Stimulated activated CD4-positive, alpha-beta T cell treated with anti-CD3 and anti-CD28 coated beads, Interleukin-4, amount 100 ng/mL, for 48 hours (primary cell): ENCODE measurements around the gene SPATA13.
"Not testable (repeated sequence)": the region's sequence is repeated elsewhere in the genome, so short reads cannot be mapped to it uniquely, and the experiment has no call there.

Experiments used
- DNase-seq, 2 donors: peaks; one replicate each; pipeline ENCODE4 v3.0.0-alpha.2; 2020; ENCODE audit warnings: low read depth in 2 of 2

The SPATA13 gene

DNA sequence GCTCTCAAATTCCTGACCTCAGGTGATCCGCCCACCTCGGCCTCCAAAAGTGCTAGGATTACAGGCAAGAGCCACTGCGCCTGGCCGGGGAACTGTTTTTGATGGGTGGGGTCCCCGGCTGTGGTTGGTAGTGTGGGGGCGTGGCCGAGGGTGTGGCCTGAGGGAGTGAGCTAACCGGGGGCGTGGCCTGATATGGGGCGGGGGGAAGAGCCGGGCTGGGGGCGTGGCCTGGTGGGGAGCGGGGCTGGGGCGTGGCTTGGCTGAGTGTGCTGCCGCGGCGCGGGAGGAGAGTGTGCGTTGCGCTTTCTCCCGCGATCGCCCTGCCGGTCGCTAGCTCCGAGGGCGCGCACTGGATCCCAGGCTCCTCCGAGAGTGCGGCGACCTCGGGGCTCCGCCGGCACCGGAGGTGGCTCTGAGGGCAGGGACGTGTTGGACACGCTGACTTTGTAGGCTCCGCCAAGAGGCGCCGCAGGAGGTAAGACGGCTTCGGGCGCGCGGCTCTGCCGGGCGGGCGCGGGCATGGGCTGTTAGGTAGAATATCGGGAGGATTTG is at the start of gene SPATA13:
TSS of gene SPATA13 (plus strand) at position 263 of the 552 bp plus-strand sequence. CDS start 62,210 bp downstream, outside the sequence.
- DNase-seq, result peak; percentile 92 to 95

- DNase-seq, result no peak
Measured at GRCh38 chr13:24112791-24113190, 47.7 kb upstream of the SPATA13 start.

DNA sequence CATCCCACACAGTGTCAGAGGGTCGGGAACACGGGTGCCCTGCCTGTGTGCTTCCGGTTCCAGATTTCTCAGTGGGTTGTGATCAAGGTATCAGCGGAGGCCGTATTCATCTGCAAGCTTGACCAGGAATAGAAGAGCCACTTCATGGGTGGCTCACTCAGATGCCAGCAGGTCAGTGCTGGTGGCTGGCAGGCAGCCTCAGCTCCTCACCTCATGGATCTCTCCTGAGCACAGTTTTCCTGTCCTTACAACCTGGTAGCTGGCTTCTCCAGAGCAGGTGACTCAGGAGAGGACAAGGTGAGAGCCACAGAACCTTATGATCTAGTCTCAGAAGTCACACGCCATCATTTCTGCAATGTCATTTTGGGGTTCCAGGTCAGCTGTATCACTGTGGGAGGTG is 44.8 kb upstream of the SPATA13 start:
- no peak for DNase-seq

GRCh38 chr13:24116131-24116530 is 44.4 kb upstream of the SPATA13 start:
- no peak for DNase-seq

GRCh38 chr13:24118576-24118975 is 41.9 kb upstream of the SPATA13 start:
- DNase-seq, result no peak

GRCh38 chr13:24119626-24120508 is 40.7 kb upstream of the SPATA13 start:
- no peak for DNase-seq

GRCh38 chr13:24122045-24122444 is 38.5 kb upstream of the SPATA13 start:
- DNase-seq, result not testable (repeated sequence)

DNA sequence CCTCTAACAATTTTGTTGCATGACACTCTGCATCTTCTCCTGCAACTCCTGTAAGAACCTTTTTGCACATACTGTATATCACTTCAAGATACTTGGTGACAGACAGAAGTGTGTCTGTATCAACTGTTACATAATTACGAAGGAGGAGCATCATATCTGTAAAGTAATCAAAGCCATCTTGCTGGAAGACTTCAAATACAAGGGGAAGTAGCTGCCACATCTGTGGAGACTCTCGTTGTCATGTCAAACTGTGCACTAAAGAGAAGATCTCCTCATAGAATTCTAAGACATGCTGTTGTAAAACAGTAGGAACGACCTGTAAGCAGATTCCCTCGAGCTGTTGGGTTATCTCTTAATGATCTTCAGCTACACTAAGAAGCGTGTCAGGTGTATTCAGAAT is 38.0 kb upstream of the SPATA13 start:
- no peak for DNase-seq

GRCh38 chr13:24123761-24124160 is 36.8 kb upstream of the SPATA13 start:
- DNase-seq, result no peak

DNA sequence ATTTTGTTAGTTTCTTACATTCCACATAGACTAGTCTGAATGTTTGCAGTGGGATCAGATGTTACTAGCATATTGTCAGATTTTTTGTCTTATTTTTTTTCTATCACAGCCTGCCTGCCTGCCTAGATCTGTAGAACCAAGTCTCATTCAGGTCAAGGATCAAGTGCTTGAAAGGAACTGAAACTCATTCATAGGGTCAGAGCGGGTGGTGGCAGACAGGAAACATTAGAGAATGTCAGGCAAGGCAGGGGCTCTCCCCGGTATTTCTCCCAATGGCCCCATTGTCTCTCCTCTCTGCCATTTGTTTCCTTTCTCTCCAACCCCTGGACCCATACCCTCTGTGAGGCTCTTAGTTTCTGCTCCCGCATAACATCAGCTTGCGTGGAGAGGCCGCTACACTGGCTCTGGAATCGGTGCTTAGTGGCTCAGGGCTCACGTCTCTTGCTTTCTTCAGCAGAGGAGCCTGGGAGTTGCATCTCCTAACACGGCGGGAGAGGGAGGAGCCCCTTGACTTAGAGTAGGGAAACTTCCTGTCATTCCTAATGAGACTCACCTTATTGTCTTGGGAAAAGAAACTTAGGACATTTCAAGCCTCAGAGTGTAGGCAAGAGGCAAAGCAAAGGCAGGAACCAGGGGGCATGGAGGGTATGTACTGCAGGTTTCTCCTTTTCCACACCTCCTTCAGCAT is 35.6 kb upstream of the SPATA13 start:
- DNase-seq, result no peak

DNA sequence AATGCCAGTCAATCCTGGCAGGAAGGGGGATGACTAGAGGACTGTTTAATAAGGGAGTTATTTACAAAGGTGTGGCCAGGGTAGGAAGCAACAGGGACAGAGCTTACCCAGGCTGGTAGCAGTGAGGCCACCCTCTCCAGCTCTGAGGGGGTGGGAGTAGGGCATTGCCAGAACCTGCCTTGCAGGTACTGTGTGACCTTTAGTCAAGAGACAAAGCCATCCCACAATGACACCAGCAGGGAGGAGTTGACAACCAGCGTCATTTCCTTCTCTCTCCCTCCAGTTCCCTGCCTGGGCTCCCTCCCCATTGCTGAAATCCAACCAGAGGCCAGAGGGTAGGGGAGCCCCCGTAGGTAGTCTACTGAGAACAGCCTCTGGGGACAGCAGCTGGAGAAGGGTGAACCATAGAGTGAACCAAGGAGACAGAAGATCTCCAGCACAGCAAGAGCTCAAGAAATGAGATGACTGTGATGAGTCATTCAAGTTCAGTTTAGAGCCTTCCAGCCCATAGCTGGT is 33.3 kb upstream of the SPATA13 start:
- peak in 1 of 2 donors; percentile 4 for DNase-seq

DNA sequence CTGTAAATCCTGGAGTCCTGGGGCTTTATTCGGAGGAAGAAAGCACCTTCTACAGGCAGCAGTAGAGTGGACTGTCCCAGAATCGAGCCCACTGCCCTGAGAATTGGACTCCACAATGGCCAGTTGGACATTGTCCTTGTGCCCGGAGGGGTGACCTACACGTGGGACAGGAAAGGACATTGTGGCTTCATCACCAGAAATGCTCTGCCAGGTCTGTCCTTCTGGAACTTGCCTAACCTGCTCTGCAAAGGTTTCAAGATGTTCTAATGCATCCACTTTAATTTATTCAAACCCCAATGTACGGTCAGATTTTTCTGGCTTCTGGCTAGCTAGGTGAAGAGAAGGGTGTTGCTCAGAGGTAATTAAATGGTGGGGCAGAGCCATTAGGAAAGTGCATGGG is 32.4 kb upstream of the SPATA13 start:
- DNase-seq, result no peak

DNA sequence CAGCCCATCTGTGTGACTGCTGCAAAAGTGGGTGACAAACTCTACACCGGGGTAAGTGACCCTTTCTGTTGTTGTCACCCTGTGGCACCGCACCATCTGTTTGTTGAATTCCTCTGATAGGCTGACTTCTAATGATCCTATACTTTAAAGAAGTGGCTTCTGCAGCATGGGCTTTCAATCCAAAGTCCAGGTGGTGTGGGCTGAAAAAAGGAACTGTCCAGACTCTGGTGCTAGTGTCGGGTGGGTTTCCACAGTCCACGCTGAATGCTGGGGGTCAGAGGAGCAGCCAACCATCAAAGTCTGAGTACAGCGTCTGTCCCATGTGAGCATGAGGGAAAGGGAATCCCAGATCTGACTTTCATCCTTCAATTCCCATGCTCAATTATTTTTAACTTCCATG is 31.6 kb upstream of the SPATA13 start:
- no peak for DNase-seq

DNA sequence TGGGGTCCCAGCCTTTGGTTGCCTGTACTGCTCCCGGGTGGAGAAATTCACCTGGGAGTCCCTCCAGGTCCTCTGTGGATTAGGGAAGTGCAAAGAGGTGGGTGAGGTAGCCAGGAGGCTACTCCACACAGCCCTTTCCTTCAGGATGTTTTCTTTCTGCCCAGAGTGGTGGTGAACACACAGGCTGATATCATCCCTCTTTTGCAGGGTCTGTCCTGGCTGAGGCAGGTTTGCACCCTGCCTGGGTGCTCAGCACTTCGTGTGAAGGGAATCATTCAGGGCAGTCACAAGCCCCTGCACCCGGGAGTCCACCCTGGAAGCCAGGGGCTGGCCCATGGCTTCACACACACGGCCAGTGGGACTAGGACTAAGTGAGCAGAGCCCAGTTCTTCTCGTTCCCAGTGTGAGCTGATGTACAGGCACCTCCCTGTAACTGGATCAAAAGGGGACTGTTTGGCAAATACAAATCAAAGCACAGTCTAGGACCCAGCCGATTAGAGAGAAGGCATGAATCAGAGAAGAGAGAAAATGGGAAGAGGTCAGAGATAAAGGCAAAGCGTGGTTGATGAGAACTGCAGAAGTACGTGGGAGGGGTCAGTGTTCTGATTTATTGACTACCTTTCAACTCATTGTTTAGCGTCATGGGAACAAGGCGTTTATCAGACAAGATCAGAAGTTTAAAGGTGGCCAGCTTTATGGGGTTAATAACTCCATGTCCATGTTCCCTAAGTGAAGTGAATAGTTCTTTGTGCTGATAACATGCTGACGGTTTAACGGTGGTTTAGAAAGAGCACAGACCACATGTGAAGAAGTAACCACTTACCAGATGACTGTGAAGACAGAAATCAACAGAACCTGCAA is 30.4 kb upstream of the SPATA13 start:
- DNase-seq, result no peak

DNA sequence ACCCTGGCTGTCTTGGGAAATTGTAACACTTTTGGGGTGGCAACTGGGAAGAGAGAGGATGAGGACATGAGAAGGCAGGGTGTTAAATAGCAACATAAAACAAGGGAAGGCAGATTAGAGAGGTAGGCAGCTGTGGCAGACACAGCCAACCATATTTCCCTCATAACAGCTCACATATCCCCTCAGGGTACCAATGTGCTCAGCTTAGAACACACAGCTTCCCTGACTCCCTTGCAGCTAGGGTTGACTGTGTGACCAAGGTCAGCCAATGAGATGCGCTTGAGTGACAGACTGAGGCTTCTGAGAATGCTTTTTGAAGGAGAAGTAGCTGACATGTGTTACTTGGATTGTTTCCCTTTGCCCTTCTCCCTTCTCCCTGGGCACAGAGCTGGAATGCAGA is 28.8 kb upstream of the SPATA13 start:
- no peak for DNase-seq

DNA sequence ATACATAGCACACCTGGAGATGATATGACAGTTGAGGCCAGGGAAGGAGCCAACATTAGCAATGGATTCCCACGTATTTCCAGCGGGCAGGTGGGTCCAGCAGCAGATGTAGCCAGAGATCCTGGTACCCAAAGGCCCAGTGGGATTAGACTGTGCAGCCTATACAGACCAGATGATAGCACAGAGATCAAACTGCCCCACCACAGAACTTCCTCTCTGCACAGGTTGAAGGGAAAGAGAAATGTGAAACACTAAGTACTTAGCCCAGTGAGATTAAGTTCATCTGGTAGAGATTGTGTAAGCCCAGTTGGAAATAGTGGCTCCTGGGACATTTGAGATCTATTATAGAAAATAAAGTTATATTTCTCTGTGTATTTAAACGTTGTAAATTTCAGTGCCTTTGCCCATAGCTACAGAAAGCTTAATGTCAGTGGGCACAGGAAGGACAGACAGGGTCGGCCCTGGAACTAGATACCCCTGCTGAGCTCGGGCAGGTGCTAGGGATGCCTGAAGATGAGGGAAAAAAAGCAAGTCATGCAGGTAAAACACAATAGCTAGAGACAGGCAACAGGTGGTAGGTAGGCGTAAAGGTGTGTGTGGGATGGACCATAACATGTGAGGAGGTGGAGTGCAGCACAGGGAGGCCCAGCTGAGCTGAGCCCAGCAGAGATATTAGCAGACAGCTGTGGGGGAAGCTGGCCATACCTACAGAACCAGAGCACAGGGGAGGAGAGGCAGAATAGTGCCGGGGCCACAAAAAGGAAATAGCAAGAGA is 27.3 kb upstream of the SPATA13 start:
- no peak for DNase-seq

- DNase-seq, result no peak
Measured at GRCh38 chr13:24134231-24134630, 26.3 kb upstream of the SPATA13 start.

- no peak for DNase-seq
Measured at GRCh38 chr13:24134757-24135156, 25.8 kb upstream of the SPATA13 start.

- no peak for DNase-seq
Measured at GRCh38 chr13:24135674-24136300, 24.7 kb upstream of the SPATA13 start.

GRCh38 chr13:24138911-24139310 is 21.6 kb upstream of the SPATA13 start:
- DNase-seq, result no peak
